Measurements from ENCODE around the gene ZNF750. TPM values are rescaled to one million over a fixed set of nuclear protein-coding genes. Genes with fewer than 3 reads are reported as not detected.

The ZNF750 gene
- total and polyA plus RNA-seq, 10 donors = 0.05 to 0.16 (median 0.13) TPM; not detected in 5

GRCh38 chr17:82803185-82803584 lies 36.6 kb downstream of the ZNF750 start:
- no peak for DNase-seq
- no peak overlapping the region for H3K4me3 ChIP-seq
- H3K36me3 ChIP-seq = peaks cover 0 to 68% (median 8%) of the 10 kb centered on the region in 6 donors
- H3K27ac ChIP-seq = no peak overlapping the region
- 88 to 96% (median 91%) methylated on average over 9 of the region's 9 CpGs for WGBS, 5 donors
- H3K9me3 ChIP-seq = no peaks in the 10 kb centered on the region
- TF ChIP-seq POLR2AphosphoS5 (IDR thresholded peaks at IDR 0.05) = no peak
- no peak for TF ChIP-seq POLR2A (IDR thresholded peaks at IDR 0.05)
- TF ChIP-seq, protein P1, sequence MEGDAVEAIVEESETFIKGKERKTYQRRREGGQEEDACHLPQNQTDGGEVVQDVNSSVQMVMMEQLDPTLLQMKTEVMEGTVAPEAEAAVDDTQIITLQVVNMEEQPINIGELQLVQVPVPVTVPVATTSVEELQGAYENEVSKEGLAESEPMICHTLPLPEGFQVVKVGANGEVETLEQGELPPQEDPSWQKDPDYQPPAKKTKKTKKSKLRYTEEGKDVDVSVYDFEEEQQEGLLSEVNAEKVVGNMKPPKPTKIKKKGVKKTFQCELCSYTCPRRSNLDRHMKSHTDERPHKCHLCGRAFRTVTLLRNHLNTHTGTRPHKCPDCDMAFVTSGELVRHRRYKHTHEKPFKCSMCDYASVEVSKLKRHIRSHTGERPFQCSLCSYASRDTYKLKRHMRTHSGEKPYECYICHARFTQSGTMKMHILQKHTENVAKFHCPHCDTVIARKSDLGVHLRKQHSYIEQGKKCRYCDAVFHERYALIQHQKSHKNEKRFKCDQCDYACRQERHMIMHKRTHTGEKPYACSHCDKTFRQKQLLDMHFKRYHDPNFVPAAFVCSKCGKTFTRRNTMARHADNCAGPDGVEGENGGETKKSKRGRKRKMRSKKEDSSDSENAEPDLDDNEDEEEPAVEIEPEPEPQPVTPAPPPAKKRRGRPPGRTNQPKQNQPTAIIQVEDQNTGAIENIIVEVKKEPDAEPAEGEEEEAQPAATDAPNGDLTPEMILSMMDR (IDR thresholded peaks at IDR 0.05 in 8 of 11, conservative IDR thresholded peaks at IDR 0.05 in 3 of 11) = no peak
- no peaks in the 10 kb centered on the region for H3K27me3 ChIP-seq (replicated peaks in 1 of 7)
- intact Hi-C loops (cut with DNase I; ENCODE audit: low total_unique reads) = no loop called here
- H3K4me1 ChIP-seq = peaks cover 0 to 34% (median 14%) of the 10 kb centered on the region in 6 donors

GRCh38 chr17:82802075-82802780 lies 37.6 kb downstream of the ZNF750 start:
- Histone ChIP-seq H3K4me1 (peaks cover 0 to 24% (median 14%) of the 10 kb centered on the region in 6 donors), H3K4me3 (no peak overlapping the region), H3K36me3 (peaks cover 0 to 62% (median 8%) of the 10 kb centered on the region in 6 donors), H3K27me3 (replicated peaks in 1 of 7) (no peaks in the 10 kb centered on the region), H3K27ac (no peak overlapping the region), H3K9me3 (no peaks in the 10 kb centered on the region)
- no peak for DNase-seq
- WGBS, 5 donors = 79 to 88% (median 87%) methylated on average over 16 to 17 of the region's 17 CpGs
- TF ChIP-seq, protein P1 (IDR thresholded peaks at IDR 0.05 in 8 of 11, conservative IDR thresholded peaks at IDR 0.05 in 3 of 11) = no peak
- intact Hi-C loops (cut with DNase I; ENCODE audit: low total_unique reads) = no loop called here

DNA sequence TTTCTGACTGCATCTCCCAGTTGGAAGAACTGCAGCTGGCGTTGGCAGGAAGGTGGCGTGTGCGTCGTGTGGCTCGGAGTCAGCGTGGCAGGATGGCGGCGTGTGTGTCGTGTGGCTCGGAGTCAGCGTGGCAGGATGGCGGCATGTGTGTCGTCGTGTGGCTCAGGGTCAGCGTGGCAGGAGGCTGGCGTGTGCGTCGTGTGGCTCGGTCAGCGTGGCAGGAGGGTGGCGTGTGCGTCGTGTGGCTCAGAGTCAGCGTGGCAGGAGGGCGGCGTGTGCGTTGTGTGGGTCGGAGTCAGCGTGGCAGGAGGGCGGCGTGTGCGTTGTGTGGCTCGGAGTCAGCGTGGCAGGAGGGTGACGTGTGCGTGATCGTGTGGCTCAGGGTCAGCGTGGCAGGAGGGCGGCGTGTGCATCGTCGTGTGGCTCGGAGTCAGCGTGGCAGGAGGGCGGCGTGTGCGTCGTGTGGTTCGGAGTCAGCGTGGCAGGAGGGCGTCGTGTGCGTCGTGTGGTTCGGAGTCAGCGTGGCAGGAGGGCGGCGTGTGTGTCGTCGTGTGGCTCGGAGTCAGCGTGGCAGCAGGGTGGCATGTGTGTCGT lies 38.3 kb downstream of the ZNF750 start:
- Histone ChIP-seq H3K9me3 (no peaks in the 10 kb centered on the region), H3K36me3 (peaks cover 0 to 61% (median 5%) of the 10 kb centered on the region in 6 donors), H3K27me3 (replicated peaks in 1 of 7) (no peaks in the 10 kb centered on the region), H3K27ac (no peak overlapping the region), H3K4me3 (no peak overlapping the region), H3K4me1 (peaks cover 0 to 19% (median 8%) of the 10 kb centered on the region in 6 donors)
- 94 to 97% (median 96%) methylated on average over 53 to 63 of the region's 63 CpGs for WGBS, 5 donors
- no peak for DNase-seq
- TF ChIP-seq, protein P1 (IDR thresholded peaks at IDR 0.05 in 8 of 11, conservative IDR thresholded peaks at IDR 0.05 in 3 of 11) = no peak
- TF ChIP-seq POLR2AphosphoS5 (IDR thresholded peaks at IDR 0.05) = no peak
- TF ChIP-seq POLR2A (IDR thresholded peaks at IDR 0.05) = no peak
- intact Hi-C loops (cut with DNase I; ENCODE audit: low total_unique reads) = no loop called here

DNA sequence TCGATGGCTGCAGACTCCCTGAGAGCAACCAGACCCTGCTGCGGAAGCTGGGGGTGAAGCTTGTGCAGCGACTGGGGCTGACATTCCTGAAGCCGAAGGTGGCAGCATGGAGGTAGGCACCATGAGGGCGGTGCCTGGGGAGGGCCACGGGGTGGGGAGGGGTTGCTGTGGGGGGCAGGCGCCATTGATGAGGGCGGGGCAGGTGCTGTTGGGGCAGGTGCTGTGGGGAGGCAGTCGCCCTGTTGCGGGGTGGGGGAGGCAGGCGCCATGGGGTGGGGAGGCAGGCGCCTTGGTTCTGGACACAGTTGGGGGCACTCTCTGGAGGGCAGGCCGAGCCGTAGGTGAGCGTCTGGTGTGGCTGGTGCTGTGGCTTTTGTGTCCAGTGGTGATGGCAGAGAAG lies 38.9 kb downstream of the ZNF750 start:
- Histone ChIP-seq H3K27ac (no peak overlapping the region), H3K36me3 (peaks cover 0 to 57% (median under 1%) of the 10 kb centered on the region in 6 donors), H3K27me3 (replicated peaks in 1 of 7) (no peaks in the 10 kb centered on the region), H3K4me1 (peaks cover 0 to 16% (median 8%) of the 10 kb centered on the region in 6 donors), H3K4me3 (no peak overlapping the region), H3K9me3 (no peaks in the 10 kb centered on the region)
- intact Hi-C loops (cut with DNase I; ENCODE audit: low total_unique reads) = no loop called here
- DNase-seq = no peak
- 96 to 98% (median 97%) methylated on average over 15 of the region's 15 CpGs for WGBS, 5 donors
- TF ChIP-seq POLR2A (IDR thresholded peaks at IDR 0.05) (no peak), POLR2AphosphoS5 (IDR thresholded peaks at IDR 0.05) (no peak)
- TF ChIP-seq, protein P1 (IDR thresholded peaks at IDR 0.05 in 8 of 11, conservative IDR thresholded peaks at IDR 0.05 in 3 of 11) = no peak

All from spleen (tissue), 11 donors.